OCI-LY3 (cell line): Measurements from ENCODE around the gene KCTD21.

Experiments
- H2AFZ ChIP-seq: fragments of 200-600, 300-600 bp; shearing (Covaris generic); 2 replicates; pipeline ENCODE4 v1.6.0; 2014; ENCODE audit warnings: antibody characterized with exemption, low read depth, low read length
- H3K27ac ChIP-seq: fragments of 200-600, 300-600 bp; sonication (generic); 2 replicates; pipeline ENCODE4 v1.5.1; 2014; ENCODE audit warnings: mild to moderate bottlenecking, low read length, moderate library complexity, mixed read lengths
- H3K27me3 ChIP-seq: fragments of 200-600, 300-600 bp; sonication (generic); 2 replicates; pipeline ENCODE4 v1.6.1; 2014; ENCODE audit warnings: low read depth, low read length, mixed read lengths
- H3K36me3 ChIP-seq: fragments of 200-600, 300-600 bp; sonication (generic); replicated peaks from 2 replicates; pipeline ENCODE3; 2014; ENCODE audit warnings: low read depth, low read length, mixed read lengths
- H3K4me1 ChIP-seq: fragments of 300-600, 200-600 bp; sonication (generic); 2 replicates; pipeline ENCODE4 v1.6.1; 2014; ENCODE audit warnings: low read length, mixed read lengths
- H3K4me2 ChIP-seq: fragments of 200-600, 300-600 bp; sonication (generic); 2 replicates; pipeline ENCODE4 v1.6.1; 2014; ENCODE audit warnings: low read length, mixed read lengths
- H3K4me3 ChIP-seq: fragments of 300-600, 200-600 bp; sonication (generic); 2 replicates; pipeline ENCODE4 v1.5.1; 2014; ENCODE audit warnings: antibody characterized with exemption, mild to moderate bottlenecking, low read length, moderate library complexity
- H3K79me2 ChIP-seq: fragments of 300-600, 200-600 bp; shearing (Covaris generic); 2 replicates; pipeline ENCODE4 v1.6.1; 2014; ENCODE audit warnings: mild to moderate bottlenecking, low read length, mixed read lengths
- H3K9ac ChIP-seq: fragments of 300-600, 200-600 bp; shearing (Covaris generic); 2 replicates; pipeline ENCODE4 v1.6.0; 2014; ENCODE audit warnings: mild to moderate bottlenecking, low read length, moderate library complexity
- H3K9me3 ChIP-seq: fragments of 200-600, 300-600 bp; shearing (Covaris generic); 2 replicates; pipeline ENCODE4 v1.6.1; 2014; ENCODE audit warnings: low read length, mixed read lengths; ENCODE audit not compliant: insufficient read depth
- H4K20me1 ChIP-seq: fragments of 200-600, 300-600 bp; sonication (generic); 2 replicates; pipeline ENCODE4 v1.6.1; 2016; ENCODE audit warnings: low read length, mixed read lengths; ENCODE audit not compliant: insufficient read depth
- CTCF ChIP-seq: fragments of 200-600, 300-600 bp; sonication (generic); IDR thresholded peaks from 2 replicates; pipeline ENCODE4 v1.5.1; 2014; ENCODE audit warnings: antibody characterized with exemption, low read length, low read depth
- EZH2phosphoT487 ChIP-seq: fragments of 200-600 bp; shearing (Covaris generic); IDR thresholded peaks from 2 replicates; pipeline ENCODE4 v1.6.1; 2018; ENCODE audit warnings: antibody characterized with exemption, mixed run types, low read depth

Gene KCTD21

GRCh38 chr11:78161346-78161745 lies 27.1 kb downstream of the KCTD21 start:
- no peak overlapping the region for H3K4me3 ChIP-seq
- no peaks in the 10 kb centered on the region for H3K36me3 ChIP-seq
- no peak overlapping the region for H2AFZ ChIP-seq
- H3K27ac ChIP-seq, result no peak overlapping the region
- H3K79me2 ChIP-seq, result no peaks in the 10 kb centered on the region
- TF ChIP-seq EZH2phosphoT487 (no peak), CTCF (no peak)
- no peaks in the 10 kb centered on the region for H3K9me3 ChIP-seq
- H3K4me2 ChIP-seq, result no peak overlapping the region
- H3K4me1 ChIP-seq, result no peaks in the 10 kb centered on the region
- no peak overlapping the region for H3K9ac ChIP-seq
- no peaks in the 10 kb centered on the region for H4K20me1 ChIP-seq
- H3K27me3 ChIP-seq, result no peaks in the 10 kb centered on the region

- Histone ChIP-seq H3K4me2 (no peak overlapping the region), H3K9me3 (no peaks in the 10 kb centered on the region), H3K4me3 (no peak overlapping the region), H3K79me2 (no peaks in the 10 kb centered on the region), H3K4me1 (no peaks in the 10 kb centered on the region), H3K9ac (no peak overlapping the region), H4K20me1 (no peaks in the 10 kb centered on the region), H2AFZ (no peak overlapping the region), H3K27me3 (no peaks in the 10 kb centered on the region), H3K27ac (no peak overlapping the region), H3K36me3 (no peaks in the 10 kb centered on the region)
- no peak for TF ChIP-seq EZH2phosphoT487
- TF ChIP-seq CTCF, result no peak
Measured at GRCh38 chr11:78160557-78160956, 27.9 kb downstream of the KCTD21 start.

GRCh38 chr11:78158987-78159652 lies 29.3 kb downstream of the KCTD21 start:
- Histone ChIP-seq H3K4me2 (no peak overlapping the region), H3K79me2 (no peaks in the 10 kb centered on the region), H3K9ac (no peak overlapping the region), H3K27ac (no peak overlapping the region), H3K27me3 (no peaks in the 10 kb centered on the region), H3K9me3 (no peaks in the 10 kb centered on the region), H3K36me3 (no peaks in the 10 kb centered on the region), H4K20me1 (no peaks in the 10 kb centered on the region), H2AFZ (no peak overlapping the region), H3K4me1 (no peaks in the 10 kb centered on the region), H3K4me3 (no peak overlapping the region)
- TF ChIP-seq EZH2phosphoT487, result no peak
- TF ChIP-seq CTCF, result no peak

GRCh38 chr11:78156127-78156844 lies 32.1 kb downstream of the KCTD21 start:
- Histone ChIP-seq H3K27ac (no peak overlapping the region), H3K4me2 (no peak overlapping the region), H4K20me1 (no peaks in the 10 kb centered on the region), H3K27me3 (no peaks in the 10 kb centered on the region), H3K9ac (no peak overlapping the region), H3K4me3 (no peak overlapping the region), H3K79me2 (no peaks in the 10 kb centered on the region), H3K9me3 (no peaks in the 10 kb centered on the region), H3K4me1 (no peaks in the 10 kb centered on the region), H2AFZ (no peak overlapping the region), H3K36me3 (no peaks in the 10 kb centered on the region)
- TF ChIP-seq CTCF, result no peak
- TF ChIP-seq EZH2phosphoT487, result no peak
